ENCODE results near the gene MYLK2.

The MYLK2 gene

DNA sequence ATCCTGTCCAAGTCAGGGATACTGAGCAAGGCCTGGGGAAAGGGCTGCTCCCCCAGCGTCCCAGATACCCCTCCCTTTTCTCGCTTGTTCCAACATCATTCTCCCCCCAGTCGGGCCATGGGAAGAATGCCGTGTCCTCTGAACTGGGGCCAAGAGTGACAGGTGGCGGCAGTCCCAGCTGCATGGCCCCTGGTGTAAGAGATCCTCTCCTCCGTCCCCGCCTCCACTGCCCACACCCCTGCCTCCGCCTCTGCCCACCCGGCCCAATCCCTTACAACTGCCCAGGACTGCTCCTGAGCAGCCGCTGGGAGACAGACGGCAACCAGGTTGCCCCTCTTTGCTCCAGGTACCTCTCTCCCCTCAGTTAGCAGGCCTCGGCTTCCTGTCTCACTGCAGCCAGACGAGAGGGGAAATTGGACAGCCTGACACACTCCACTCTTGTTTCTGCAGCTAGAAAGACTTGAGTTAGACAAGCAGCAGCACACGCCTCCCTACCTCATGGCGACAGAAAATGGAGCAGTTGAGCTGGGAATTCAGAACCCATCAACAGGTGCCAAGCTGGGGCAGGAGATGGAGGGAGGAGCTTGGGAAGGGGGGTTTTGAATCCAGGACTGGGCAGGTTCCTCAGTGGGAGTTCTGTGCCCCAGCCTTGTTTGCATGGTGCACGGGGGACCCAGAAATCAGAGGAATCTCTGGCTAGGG lies at the start of gene MYLK2:
MYLK2 (plus strand) TSS at position 274 of the 702 bp plus-strand sequence; CDS start at position 499, 225 bp downstream.
- no peak for DNase-seq (ENCODE audit: extremely low read depth, insufficient read length)
- TF ChIP-seq, protein P1, sequence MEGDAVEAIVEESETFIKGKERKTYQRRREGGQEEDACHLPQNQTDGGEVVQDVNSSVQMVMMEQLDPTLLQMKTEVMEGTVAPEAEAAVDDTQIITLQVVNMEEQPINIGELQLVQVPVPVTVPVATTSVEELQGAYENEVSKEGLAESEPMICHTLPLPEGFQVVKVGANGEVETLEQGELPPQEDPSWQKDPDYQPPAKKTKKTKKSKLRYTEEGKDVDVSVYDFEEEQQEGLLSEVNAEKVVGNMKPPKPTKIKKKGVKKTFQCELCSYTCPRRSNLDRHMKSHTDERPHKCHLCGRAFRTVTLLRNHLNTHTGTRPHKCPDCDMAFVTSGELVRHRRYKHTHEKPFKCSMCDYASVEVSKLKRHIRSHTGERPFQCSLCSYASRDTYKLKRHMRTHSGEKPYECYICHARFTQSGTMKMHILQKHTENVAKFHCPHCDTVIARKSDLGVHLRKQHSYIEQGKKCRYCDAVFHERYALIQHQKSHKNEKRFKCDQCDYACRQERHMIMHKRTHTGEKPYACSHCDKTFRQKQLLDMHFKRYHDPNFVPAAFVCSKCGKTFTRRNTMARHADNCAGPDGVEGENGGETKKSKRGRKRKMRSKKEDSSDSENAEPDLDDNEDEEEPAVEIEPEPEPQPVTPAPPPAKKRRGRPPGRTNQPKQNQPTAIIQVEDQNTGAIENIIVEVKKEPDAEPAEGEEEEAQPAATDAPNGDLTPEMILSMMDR (IDR thresholded peaks at IDR 0.05; ENCODE audit: insufficient read depth, low read length, poor library complexity, severe bottlenecking): no peak
- no peaks in the 10 kb centered on the region for H3K36me3 ChIP-seq (ENCODE audit: control insufficient read depth, insufficient read depth, low read length)
- H3K27me3 ChIP-seq (replicated peaks; ENCODE audit: control insufficient read depth, insufficient read depth, low read length): no peaks in the 10 kb centered on the region
- H3K4me3 ChIP-seq (replicated peaks; ENCODE audit: low read depth, low read length): no peak within 1 kb of the TSS

DNA sequence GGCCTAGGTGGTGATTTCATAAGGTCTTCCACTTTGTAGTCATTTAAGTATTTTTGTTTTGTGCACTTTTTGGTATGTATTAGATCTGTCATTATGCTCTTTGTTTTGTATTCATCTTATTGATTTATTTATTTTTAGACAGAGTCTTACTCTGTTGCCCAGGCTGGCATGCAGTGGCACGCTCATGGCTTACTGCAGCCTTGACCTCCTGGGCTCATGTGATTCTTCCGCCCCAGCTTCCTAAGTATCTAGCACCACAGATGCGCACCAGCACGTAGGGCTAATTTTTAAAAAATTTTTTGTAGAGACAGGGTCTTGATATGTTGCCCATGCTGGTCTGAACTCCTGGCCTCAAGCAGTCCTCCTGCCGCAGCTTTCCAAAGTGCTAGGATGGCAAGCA lies 49.5 kb upstream of the MYLK2 start:
- DNase-seq (ENCODE audit: extremely low read depth, insufficient read length): no peak
- peaks cover 4% of the 10 kb centered on the region for H3K36me3 ChIP-seq (ENCODE audit: control insufficient read depth, insufficient read depth, low read length)
- TF ChIP-seq, protein P1 (IDR thresholded peaks at IDR 0.05; ENCODE audit: insufficient read depth, low read length, poor library complexity, severe bottlenecking): no peak

DNA sequence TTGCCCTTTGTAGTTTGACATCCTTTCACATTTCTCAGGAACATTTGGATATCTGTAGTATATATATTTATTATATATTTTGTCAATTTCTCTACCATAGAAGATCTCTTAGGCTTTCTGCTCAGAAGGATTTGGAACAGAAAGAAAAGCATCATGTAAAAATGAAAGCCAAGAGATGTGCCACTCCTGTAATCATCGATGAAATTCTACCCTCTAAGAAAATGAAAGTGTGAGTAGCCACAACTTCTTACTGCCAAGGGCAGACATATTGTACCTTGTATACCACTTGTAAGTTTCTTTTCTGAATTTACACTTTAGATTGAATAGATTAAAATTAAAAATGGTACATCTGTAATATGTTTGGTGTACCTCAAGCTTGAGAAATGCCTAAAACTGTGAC lies 48.9 kb upstream of the MYLK2 start:
- Histone ChIP-seq H3K36me3 (ENCODE audit: control insufficient read depth, insufficient read depth, low read length) (peaks cover 3% of the 10 kb centered on the region; the same call in 1 of the 2 replicates), H3K27me3 (replicated peaks; ENCODE audit: control insufficient read depth, insufficient read depth, low read length) (no peaks in the 10 kb centered on the region), H3K4me3 (replicated peaks; ENCODE audit: low read depth, low read length) (no peak overlapping the region)
- TF ChIP-seq, protein P1 (IDR thresholded peaks at IDR 0.05; ENCODE audit: insufficient read depth, low read length, poor library complexity, severe bottlenecking): no peak
- DNase-seq (ENCODE audit: extremely low read depth, insufficient read length): no peak

More for the DNA sequence above, 49.5 kb upstream of the MYLK2 start:
- Histone ChIP-seq H3K27me3 (replicated peaks; ENCODE audit: control insufficient read depth, insufficient read depth, low read length) (no peaks in the 10 kb centered on the region), H3K4me3 (replicated peaks; ENCODE audit: low read depth, low read length) (no peak overlapping the region)

DNA sequence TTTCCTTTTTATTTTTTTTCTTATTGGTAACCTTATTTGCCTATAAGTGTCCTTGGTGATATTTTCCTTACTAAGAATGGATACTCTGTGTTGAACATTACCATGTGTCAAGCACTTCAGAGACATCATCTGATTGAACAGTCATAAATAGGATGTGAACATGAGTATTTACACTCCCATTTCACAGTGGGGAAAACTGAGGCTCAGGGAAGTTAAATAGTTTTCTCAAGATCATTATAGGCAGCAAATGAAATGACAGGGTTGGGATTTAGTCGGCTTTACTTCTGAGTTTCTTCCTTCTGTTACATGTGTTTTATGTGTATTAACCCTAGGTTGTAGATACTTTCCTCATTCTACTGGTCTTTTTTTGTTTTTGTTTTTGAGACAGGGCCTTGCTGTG lies 44.7 kb upstream of the MYLK2 start:
- no peak for DNase-seq (ENCODE audit: extremely low read depth, insufficient read length)
- no peaks in the 10 kb centered on the region for H3K27me3 ChIP-seq (replicated peaks; ENCODE audit: control insufficient read depth, insufficient read depth, low read length)
- H3K4me3 ChIP-seq (replicated peaks; ENCODE audit: low read depth, low read length): no peak overlapping the region
- peaks cover 4% of the 10 kb centered on the region for H3K36me3 ChIP-seq (ENCODE audit: control insufficient read depth, insufficient read depth, low read length)
- TF ChIP-seq, protein P1 (IDR thresholded peaks at IDR 0.05; ENCODE audit: insufficient read depth, low read length, poor library complexity, severe bottlenecking): no peak

DNA sequence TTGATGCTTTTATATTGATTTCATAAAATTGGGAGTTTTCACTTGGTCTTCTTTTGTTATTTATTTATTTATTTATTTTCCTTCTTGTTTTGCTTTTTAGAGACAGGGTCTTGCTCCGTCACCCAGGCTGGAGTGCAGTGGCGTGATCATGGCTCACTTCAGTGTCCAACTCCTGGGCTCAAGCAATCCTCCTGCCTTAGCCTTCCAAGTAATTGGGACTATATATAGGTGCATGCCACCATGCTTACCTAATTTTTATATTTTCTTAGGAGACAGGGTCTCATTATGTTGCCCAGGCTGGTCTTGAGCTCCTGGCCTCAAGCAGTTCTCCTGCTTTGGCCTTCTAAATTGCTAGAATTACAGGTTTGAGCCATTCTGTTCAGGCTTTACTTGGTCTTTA lies 38.3 kb upstream of the MYLK2 start:
- TF ChIP-seq, protein P1 (IDR thresholded peaks at IDR 0.05; ENCODE audit: insufficient read depth, low read length, poor library complexity, severe bottlenecking): no peak
- no peak overlapping the region for H3K4me3 ChIP-seq (replicated peaks; ENCODE audit: low read depth, low read length)
- no peaks in the 10 kb centered on the region for H3K27me3 ChIP-seq (replicated peaks; ENCODE audit: control insufficient read depth, insufficient read depth, low read length)
- H3K36me3 ChIP-seq (ENCODE audit: control insufficient read depth, insufficient read depth, low read length): peaks cover 17% of the 10 kb centered on the region
- no peak for DNase-seq (ENCODE audit: extremely low read depth, insufficient read length)

All from GM06990 (cell line).